GM12878 (cell line): ENCODE results near the gene BEGAIN.

Source experiments
- ATF3 ChIP-seq: IDR thresholded peaks from 2 replicates; pipeline ENCODE4 v1.6.1; 2011; ENCODE audit warnings: low read depth, mild to moderate bottlenecking, low read length, moderate library complexity, borderline replicate concordance; ENCODE audit errors: extremely low read depth
- CTCF ChIP-seq, 3 experiments: IDR thresholded peaks in 2 of 3; conservative IDR thresholded peaks in 1 of 3; 2 replicates each; pipeline ENCODE4 v1.5.1; 2011; ENCODE audit warnings: low read depth in 3 of 3, low read length in 3 of 3, mild to moderate bottlenecking in 3 of 3, control low read depth in 2 of 3, moderate library complexity in 2 of 3, inconsistent platforms in 1 of 3, mixed read lengths in 1 of 3; ENCODE audit not compliant: control insufficient read depth in 2 of 3, insufficient read depth in 1 of 3; ENCODE audit errors: extremely low read depth in 1 of 3
- EP300 ChIP-seq, 2 experiments: fragments of 150-350 bp in 1 of 2; IDR thresholded peaks; 2 replicates each; pipeline ENCODE4 v1.6.1; 2011 to 2012; ENCODE audit warnings: low read depth in 2 of 2, low read length in 2 of 2, borderline replicate concordance in 1 of 2, improper control_type of control experiment in 1 of 2, inconsistent platforms in 1 of 2; ENCODE audit not compliant: control insufficient read depth in 1 of 2
- EZH2 ChIP-seq: IDR thresholded peaks from 2 replicates; pipeline ENCODE4 v1.6.1; 2012; ENCODE audit warnings: low read depth, mild to moderate bottlenecking, control low read depth, inconsistent platforms, low read length, borderline replicate concordance; ENCODE audit not compliant: control insufficient read depth
- KAT2A ChIP-seq: conservative IDR thresholded peaks from 2 replicates; pipeline ENCODE4 v1.6.1; 2011; ENCODE audit warnings: low read depth, low read length; ENCODE audit not compliant: control insufficient read depth
- MYC ChIP-seq: IDR thresholded peaks from 2 replicates; pipeline ENCODE4 v1.6.1; 2011; ENCODE audit warnings: mild to moderate bottlenecking, low read length, moderate library complexity, inconsistent platforms; ENCODE audit not compliant: insufficient read depth, insufficient replicate concordance, insufficient read length, severe bottlenecking
- NFIC ChIP-seq: IDR thresholded peaks from 2 replicates; pipeline ENCODE4 v1.6.1; 2012; ENCODE audit warnings: low read depth, mild to moderate bottlenecking, inconsistent platforms, low read length, moderate library complexity
- REST ChIP-seq: IDR thresholded peaks from 2 replicates; pipeline ENCODE4 v1.6.1; 2012; ENCODE audit warnings: mild to moderate bottlenecking, low read depth, low read length
- RUNX3 ChIP-seq: IDR thresholded peaks from 2 replicates; pipeline ENCODE4 v1.6.1; 2012; ENCODE audit warnings: low read length, inconsistent platforms
- SPI1 ChIP-seq: IDR thresholded peaks from 2 replicates; pipeline ENCODE4 v1.6.1; 2011; ENCODE audit warnings: low read depth, mild to moderate bottlenecking, low read length, moderate library complexity, borderline replicate concordance; ENCODE audit not compliant: insufficient read depth
- SRF ChIP-seq, 2 experiments: IDR thresholded peaks; 2 replicates each; pipeline ENCODE4 v1.6.1; 2011; ENCODE audit warnings: low read depth in 2 of 2, low read length in 2 of 2, mild to moderate bottlenecking in 1 of 2, moderate library complexity in 1 of 2
- ZBED1 ChIP-seq: IDR thresholded peaks from 2 replicates; pipeline ENCODE4 v1.6.1; 2016; ENCODE audit warnings: borderline replicate concordance

- TF ChIP-seq NFIC: no peak
- no peak for TF ChIP-seq EZH2
- no peak for TF ChIP-seq CTCF (IDR thresholded peaks at IDR 0.05 in 2 of 3, conservative IDR thresholded peaks at IDR 0.05 in 1 of 3; ENCODE audit: control insufficient read depth in 2 of 3, extremely low read depth in 1 of 3, insufficient read depth in 1 of 3, low read depth in 3 of 3, low read length in 3 of 3)
- TF ChIP-seq REST: no peak
- no peak for TF ChIP-seq ATF3
- TF ChIP-seq SPI1: no peak
- TF ChIP-seq ZBED1: no peak
- no peak for TF ChIP-seq RUNX3
- no peak for TF ChIP-seq MYC
- TF ChIP-seq SRF (IDR thresholded peaks at IDR 0.05; ENCODE audit: low read depth in 2 of 2, low read length in 2 of 2): no peak
- no peak for TF ChIP-seq EP300 (IDR thresholded peaks at IDR 0.05; ENCODE audit: borderline replicate concordance in 1 of 2, control insufficient read depth in 1 of 2, low read depth in 2 of 2, low read length in 2 of 2)
- TF ChIP-seq KAT2A: no peak
These were observed 39.4 kb upstream of the BEGAIN start for GRCh38 chr14:100626614-100627013.
